ENCODE measurements around the gene DARS1. TPM values are rescaled to one million over a fixed set of nuclear protein-coding genes. Genes with fewer than 3 reads are reported as not detected.

The DARS1 gene
- total and polyA plus RNA-seq, 2 experiments from 2014 or later: 115 to 148 TPM

- no peak for TF ChIP-seq REST (IDR thresholded peaks at IDR 0.05; ENCODE audit: unreplicated experiment)
Observed at GRCh38 chr2:135954020-135954601, 31.3 kb downstream of the DARS1 start (continued).

GRCh38 chr2:135952891-135953290, 32.5 kb downstream of the DARS1 start:
- Histone ChIP-seq H3K27me3 (ENCODE audit: insufficient read depth) (no peaks in the 10 kb centered on the region), H3F3A (replicated peaks; ENCODE audit: low read depth) (no peaks in the 10 kb centered on the region), H3K4me1 (ENCODE audit: insufficient read depth) (peaks cover 4% of the 10 kb centered on the region; the same call in 1 of the 2 replicates), H3K27ac (ENCODE audit: low read depth) (no peak overlapping the region), H3K4me2 (no peak overlapping the region), H2AFZ (no peak overlapping the region), H3K79me2 (replicated peaks; ENCODE audit: insufficient read depth) (peaks cover 57% of the 10 kb centered on the region), H4K20me1 (replicated peaks; ENCODE audit: insufficient read depth) (no peaks in the 10 kb centered on the region; the same call in 1 of the 2 replicates), H3K9me2 (ENCODE audit: insufficient read depth) (no peaks in the 10 kb centered on the region), H3K4me3 (no peak overlapping the region), H3K36me3 (ENCODE audit: insufficient read depth) (no peaks in the 10 kb centered on the region)
- no peak for DNase-seq (ENCODE audit: low spot score)
- Mint-ChIP-seq H3K4me3 (no peak overlapping the region), H3K9me3 (no peaks in the 10 kb centered on the region), H3K4me1 (peaks cover 5% of the 10 kb centered on the region; the same call in 2 of the 3 replicates), H3K27ac (no peak overlapping the region), H3K27me3 (ENCODE audit: insufficient read depth, low read depth, poor library complexity) (peaks cover 2% of the 10 kb centered on the region), H3K36me3 (ENCODE audit: low read depth) (peaks cover 24% of the 10 kb centered on the region)
- ATAC-seq: no peak
- TF ChIP-seq EZH2 (IDR thresholded peaks at IDR 0.05; ENCODE audit: low read depth, unreplicated experiment) (no peak), CREB1 (CRISPR knock-in tag; IDR thresholded peaks at IDR 0.05; ENCODE audit: low read depth) (no peak), ZNF462 (CRISPR knock-in tag; IDR thresholded peaks at IDR 0.05) (no peak), EZH2phosphoT487 (IDR thresholded peaks at IDR 0.05; ENCODE audit: unreplicated experiment) (no peak), CTCF (conservative IDR thresholded peaks at IDR 0.05; ENCODE audit: low read depth in 2 of 2) (no peak), REST (IDR thresholded peaks at IDR 0.05; ENCODE audit: unreplicated experiment) (no peak), JUNB (IDR thresholded peaks at IDR 0.05; ENCODE audit: unreplicated experiment) (no peak), POLR2AphosphoS5 (IDR thresholded peaks at IDR 0.05; ENCODE audit: low read depth) (no peak), ZNF331 (CRISPR knock-in tag; IDR thresholded peaks at IDR 0.05; ENCODE audit: low read depth) (no peak)

All from GM23338 (cell line).